ENCODE results near the gene SH3BGRL.

SH3BGRL gene

GRCh38 chrX:81201671-81202455 lies at the start of gene SH3BGRL, which contains the start of gene HMGN5:
Gene SH3BGRL (plus strand): TSS chrX:81202102. CDS start chrX:81202201, 99 bp downstream.
Gene HMGN5 (minus strand): TSS chrX:81201913. CDS start chrX:81121549, 80,364 bp downstream.
- peak; percentile 76 for DNase-seq

DNA sequence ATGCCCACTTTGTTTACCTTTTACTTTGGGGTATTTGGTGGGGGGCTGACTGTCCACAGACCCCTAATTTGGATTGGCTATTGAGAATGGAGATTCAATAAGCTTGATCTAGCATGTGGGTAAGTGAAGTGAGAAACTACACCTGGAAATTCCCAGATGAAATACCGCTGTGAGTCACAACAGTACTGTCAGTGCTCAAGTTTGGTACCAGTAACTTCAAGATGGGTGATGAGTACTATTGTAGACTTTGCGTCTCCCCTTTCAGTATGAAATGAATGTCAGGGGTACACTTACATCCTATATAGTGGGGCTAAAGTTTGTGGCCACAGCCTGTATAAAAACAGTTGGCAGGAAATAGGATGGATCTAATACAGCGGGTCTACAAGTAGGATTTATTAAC lies 33.5 kb upstream of the SH3BGRL start:
- no peak for DNase-seq

DNA sequence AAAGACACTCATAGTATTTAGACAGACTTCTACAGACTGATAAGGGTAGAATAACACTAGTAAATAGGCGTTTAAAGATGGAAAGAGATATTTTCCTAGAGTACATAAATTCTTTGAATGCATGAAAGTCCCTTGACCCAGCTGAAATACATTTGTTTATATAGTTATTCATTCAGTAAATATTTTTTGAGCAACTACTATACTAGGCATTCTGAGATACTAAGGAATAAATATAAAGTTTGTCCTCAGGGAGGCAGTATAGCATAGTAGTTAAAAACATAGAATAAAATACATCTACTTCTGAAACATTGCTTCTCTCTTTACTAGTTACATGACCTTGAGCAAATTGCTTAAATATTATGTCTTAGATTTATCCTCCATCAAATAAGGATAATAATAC lies 27.6 kb upstream of the SH3BGRL start:
- DNase-seq: no peak

GRCh38 chrX:81195259-81195658 lies 6.6 kb upstream of the SH3BGRL start:
- no peak for DNase-seq

GRCh38 chrX:81195712-81196111 lies 6.2 kb upstream of the SH3BGRL start:
- peak; percentile 77 for DNase-seq

DNA sequence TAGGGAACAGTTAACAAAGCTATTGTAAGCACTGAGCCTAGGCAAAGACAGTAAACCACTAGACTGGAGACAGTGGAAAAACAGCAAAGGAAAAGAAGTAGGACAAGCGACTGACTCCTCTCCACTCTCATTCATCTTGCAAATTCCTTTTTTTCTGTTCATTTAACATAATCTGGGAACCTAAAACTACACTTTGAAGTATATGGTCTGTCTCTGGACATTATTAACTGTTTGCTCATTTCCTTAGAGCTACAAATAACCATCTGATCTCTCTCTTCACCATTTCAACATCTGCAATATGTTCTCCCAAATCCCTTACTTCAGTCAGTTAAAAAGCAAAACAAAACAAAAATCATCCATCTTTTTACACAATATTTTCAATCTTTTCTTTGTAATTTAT lies 831 bp upstream of the SH3BGRL start:
- DNase-seq: no peak

DNA sequence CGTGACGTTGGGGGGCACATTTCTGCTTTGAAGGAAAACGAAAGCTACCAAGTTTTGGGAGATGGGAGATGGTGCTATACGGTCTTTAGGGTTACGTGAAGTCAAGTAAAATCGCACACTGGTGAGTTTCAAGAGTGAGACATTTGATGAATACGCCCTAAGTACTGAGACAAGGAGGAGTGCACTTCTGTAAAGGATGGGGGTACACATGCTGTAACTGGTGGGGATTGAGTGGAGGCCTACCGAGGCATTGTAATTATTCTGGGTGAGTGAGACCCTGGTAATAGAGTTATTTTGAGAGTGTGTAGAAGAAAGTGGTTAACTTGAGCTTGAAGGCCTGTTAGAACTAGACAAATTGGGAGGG lies 536 bp downstream of the SH3BGRL start:
- no peak for DNase-seq

DNA sequence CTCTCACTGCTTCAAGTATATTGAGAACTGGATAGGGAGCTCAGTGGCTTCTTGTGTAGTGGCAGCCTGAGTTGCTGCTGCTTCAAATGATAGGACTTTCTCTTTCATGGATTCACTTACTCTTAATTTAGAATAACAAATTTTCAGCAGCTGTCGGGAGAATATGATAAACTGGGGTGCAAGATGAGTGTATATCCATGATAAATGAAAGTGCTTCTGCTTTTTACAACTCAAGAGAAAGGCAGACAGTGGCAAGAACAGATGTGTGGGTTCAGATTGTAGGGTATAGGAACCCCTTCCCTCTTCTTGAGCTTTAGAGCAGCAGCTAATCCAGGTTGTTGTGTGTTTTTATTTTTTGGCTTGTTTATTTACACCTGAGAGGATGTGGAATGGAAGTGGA lies 1.0 kb downstream of the SH3BGRL start:
- DNase-seq: no peak

DNA sequence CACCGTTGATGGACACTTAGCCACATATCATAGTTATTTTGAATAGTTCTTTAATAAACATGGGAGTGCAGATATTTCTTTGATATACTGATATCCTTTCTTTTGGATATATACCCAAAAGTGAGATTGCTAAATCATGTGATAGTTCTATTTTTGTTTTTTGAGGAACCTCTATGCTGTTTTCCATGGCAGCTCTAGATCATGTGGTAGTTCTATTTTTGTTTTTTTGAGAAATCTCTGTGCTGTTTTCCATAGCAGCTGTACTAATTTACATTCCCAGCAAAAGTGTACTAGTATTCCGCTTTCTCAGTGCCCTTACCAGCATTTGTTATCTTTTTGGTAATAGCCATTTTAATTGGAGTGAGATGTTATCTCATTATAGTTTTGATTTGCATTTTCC lies 3.6 kb downstream of the SH3BGRL start:
- DNase-seq: no peak

GRCh38 chrX:81206476-81206875 lies 4.6 kb downstream of the SH3BGRL start:
- no peak for DNase-seq

GRCh38 chrX:81208916-81209315 lies 7.0 kb downstream of the SH3BGRL start:
- DNase-seq: no peak

DNA sequence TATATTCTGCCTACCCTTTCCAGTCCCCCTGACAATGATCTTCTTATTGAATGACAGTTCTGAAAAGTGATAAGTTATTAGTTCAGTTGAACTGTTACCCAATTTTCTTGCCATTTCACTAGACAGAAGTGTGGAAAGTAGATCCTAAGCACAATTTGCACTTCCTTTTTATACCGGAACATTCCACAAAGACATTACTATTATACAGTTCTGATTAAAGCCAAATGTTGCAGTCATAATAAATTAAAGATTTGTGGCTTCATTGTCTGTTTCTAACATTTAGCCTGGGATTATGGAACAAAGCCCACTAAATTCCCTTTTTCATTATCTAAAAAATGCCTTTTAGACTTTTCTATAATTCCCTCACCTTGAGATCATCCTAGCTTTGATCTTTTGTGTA lies 13.8 kb downstream of the SH3BGRL start:
- no peak for DNase-seq

- DNase-seq: no peak
These were observed 27.3 kb downstream of the SH3BGRL start for GRCh38 chrX:81229229-81229628.

GRCh38 chrX:81229901-81230300 lies 28.0 kb downstream of the SH3BGRL start:
- DNase-seq: no peak

- DNase-seq: no peak
These were observed 29.6 kb downstream of the SH3BGRL start for GRCh38 chrX:81231476-81231875.

DNA sequence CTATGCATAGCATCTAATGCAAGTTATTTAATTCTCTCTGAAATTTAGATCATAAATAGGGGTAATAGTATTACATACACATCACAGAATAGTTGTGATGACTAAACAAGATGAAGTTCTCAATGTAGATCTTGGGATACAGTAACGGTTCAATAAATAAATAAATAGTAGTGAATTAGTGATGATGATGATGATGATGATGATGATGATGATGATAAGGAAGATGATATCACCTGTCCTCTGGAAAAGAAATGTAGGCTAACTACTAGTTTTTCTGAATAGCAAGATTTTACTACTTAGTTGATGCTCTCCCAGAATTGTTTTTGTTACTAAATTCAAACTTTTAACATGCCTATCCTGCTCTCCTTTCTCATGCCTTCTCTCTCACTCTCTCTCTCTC lies 30.3 kb downstream of the SH3BGRL start:
- no peak for DNase-seq

GRCh38 chrX:81237516-81237915 lies 35.6 kb downstream of the SH3BGRL start:
- DNase-seq: no peak

DNA sequence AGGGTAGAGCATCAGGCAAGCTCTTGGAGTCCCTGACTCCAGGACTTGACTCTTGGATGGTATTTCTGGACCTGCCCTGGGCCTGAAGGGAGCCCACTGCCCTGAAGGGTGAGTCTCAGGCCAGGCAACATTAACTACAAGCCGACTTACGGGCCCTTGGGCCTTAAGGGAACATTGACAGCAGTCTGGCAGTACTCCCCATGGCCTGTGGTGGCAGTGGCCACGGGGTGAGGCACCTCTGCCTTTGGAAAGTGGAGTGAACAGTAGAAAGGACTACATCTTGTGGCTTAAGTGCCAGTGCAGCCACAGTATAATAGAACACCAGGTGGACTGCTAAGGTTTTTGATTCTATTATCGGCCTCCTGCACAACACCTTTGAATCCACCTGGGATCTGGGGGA lies 36.3 kb downstream of the SH3BGRL start:
- no peak for DNase-seq

DNA sequence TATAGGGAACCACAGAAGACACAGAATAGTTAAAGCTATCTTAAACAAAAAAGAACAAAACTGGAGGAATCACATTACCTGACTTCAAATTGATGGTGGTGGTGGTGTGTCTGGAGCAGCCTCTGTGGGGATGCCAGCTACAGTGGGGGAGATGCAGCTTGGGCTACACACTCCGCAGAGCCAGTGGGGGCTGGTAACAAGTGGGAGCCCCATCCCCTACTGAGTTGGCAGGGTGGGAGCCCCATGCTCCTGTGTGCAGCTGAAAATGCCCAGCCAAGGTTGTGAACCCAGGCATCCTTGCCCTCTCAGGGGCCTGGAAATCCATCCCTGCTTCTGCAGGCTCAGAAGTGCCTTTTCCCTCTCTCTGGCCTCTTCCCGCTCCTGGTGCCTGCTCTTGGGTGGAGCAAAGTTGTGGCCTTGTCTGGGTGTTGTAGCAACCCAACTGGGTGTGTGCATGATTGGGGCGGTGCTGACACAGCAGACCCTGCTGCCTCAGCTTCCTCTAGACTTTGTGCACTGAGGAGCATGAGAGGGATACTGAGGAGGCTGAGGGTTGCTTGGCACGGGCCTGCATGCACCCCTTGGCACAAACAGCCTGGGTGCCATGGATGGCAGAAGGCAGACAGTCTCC lies 38.9 kb downstream of the SH3BGRL start:
- no peak for DNase-seq

DNA sequence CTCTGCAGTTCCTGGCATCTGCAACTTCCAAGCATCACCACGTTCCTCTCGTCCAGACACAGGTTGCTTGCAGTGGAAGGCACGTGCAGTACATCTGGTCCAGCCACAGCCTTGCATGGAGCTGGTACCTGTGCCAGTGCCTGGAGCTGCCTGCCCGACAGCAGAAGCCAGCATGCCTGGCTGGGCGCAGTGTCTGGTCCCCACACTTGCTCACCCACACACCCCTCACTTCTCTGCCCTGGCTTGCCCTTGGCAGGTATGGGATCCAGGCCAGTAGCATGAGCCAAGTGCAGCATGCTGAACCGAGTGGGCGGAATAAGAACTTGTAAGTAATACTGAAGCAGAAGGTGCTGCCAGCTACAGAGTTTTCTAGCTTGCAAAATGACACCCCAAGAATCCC lies 39.9 kb downstream of the SH3BGRL start:
- no peak for DNase-seq

GRCh38 chrX:81255876-81256275 lies 54.0 kb downstream of the SH3BGRL start:
- DNase-seq: no peak

GRCh38 chrX:81257817-81258216 lies 55.9 kb downstream of the SH3BGRL start:
- no peak for DNase-seq

DNA sequence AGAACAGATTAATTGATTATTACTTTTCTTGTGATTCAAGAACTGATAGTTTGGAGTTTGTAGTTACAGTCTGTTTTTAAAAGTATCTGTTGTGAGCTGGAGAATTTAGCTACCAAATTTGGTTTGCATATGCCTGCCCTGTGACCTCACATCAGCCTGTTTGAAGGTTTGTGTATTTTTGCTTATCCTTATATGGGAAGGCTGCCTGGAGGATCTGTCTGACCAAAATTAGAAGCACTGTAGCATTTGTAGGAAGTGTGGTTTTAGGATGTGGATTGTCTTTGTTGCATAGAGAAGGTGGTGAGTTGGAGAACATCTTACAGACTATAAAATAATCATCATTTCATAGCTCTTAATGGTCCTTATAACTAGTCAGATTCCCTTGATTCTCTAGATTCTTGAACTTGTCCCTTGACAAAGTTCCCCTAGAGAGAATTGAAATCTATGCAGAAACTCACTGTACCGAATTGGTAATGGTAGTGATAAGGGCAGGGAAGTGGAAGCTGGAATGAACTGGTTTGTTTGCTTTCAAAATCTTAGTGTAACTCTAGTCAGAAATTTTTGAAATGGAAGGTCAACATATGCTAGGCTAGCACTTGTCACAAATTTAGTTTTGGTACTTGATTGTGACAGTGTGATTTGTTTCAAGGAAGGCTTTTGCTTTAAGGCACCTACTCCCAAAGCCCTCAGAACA lies 57.3 kb downstream of the SH3BGRL start:
- DNase-seq: no peak

All from activated CD8-positive, alpha-beta memory T cell treated with anti-CD3 and anti-CD28 coated beads for 24 hours (primary cell).